RWPE2 (cell line): ENCODE data around the gene NUDT2.
"Not testable (repeated sequence)": the region's sequence is repeated elsewhere in the genome, so short reads cannot be mapped to it uniquely, and the experiment has no call there.

Experiments used
- ATAC-seq: fragments of 200-7000 bp; cut with Tn5 transposase; 3 replicates; pipeline ENCODE4 v1.9.1; 2021; ENCODE audit warnings: low read depth
- DNase-seq: peaks from one replicate; pipeline ENCODE4 v3.0.0-alpha.2; 2020; ENCODE audit warnings: low spot score
- H3K27ac ChIP-seq: fragments of 450-650 bp; 2 replicates; pipeline ENCODE4 v1.5.1; 2017; ENCODE audit warnings: mild to moderate bottlenecking; ENCODE audit not compliant: poor library complexity, severe bottlenecking
- H3K27me3 ChIP-seq: fragments of 250-450 bp; sonication (Bioruptor Pico); 2 replicates; pipeline ENCODE4 v1.5.1; 2021; ENCODE audit warnings: mild to moderate bottlenecking, moderate library complexity; ENCODE audit not compliant: insufficient read depth, poor library complexity, severe bottlenecking
- H3K36me3 ChIP-seq: fragments of 250-450 bp; sonication (Bioruptor Pico); 2 replicates; pipeline ENCODE4 v1.5.1; 2020; ENCODE audit warnings: low read depth, mild to moderate bottlenecking, moderate library complexity
- H3K4me1 ChIP-seq: fragments of 250-450 bp; sonication (Bioruptor Pico); 2 replicates; pipeline ENCODE4 v1.5.1; 2021; ENCODE audit warnings: mild to moderate bottlenecking, moderate library complexity; ENCODE audit not compliant: insufficient read depth, poor library complexity, severe bottlenecking
- H3K4me3 ChIP-seq: fragments of 250-450 bp; sonication (Bioruptor Pico); 2 replicates; pipeline ENCODE4 v1.5.1; 2021; ENCODE audit warnings: mild to moderate bottlenecking, moderate library complexity; ENCODE audit not compliant: severe bottlenecking
- H3K9me3 ChIP-seq: fragments of 250-450 bp; sonication (Bioruptor Pico); 2 replicates; pipeline ENCODE4 v1.5.1; 2021; ENCODE audit warnings: mild to moderate bottlenecking, moderate library complexity; ENCODE audit not compliant: severe bottlenecking
- CTCF ChIP-seq: fragments of 450-650 bp; IDR thresholded peaks from one replicate; pipeline ENCODE4 v1.5.1; 2017; ENCODE audit warnings: mild to moderate bottlenecking, moderate library complexity; ENCODE audit not compliant: poor library complexity, severe bottlenecking

Gene NUDT2

GRCh38 chr9:34349324-34349723, 20.0 kb downstream of the NUDT2 start:
- 0 out of 2 replicates have a peak, but pooled peaks cover under 1% of the 10 kb centered on the region for H3K36me3 ChIP-seq
- ATAC-seq (no peak), DNase-seq (no peak)
- no peaks in the 10 kb centered on the region for H3K9me3 ChIP-seq
- no peaks in the 10 kb centered on the region for H3K4me1 ChIP-seq
- H3K27ac ChIP-seq = no peak overlapping the region
- no peak for TF ChIP-seq CTCF
- H3K27me3 ChIP-seq = no peaks in the 10 kb centered on the region
- no peak overlapping the region for H3K4me3 ChIP-seq

- H3K9me3 ChIP-seq, H3K27ac ChIP-seq, H3K27me3 ChIP-seq, DNase-seq, H3K4me3 ChIP-seq, H3K36me3 ChIP-seq, H3K4me1 ChIP-seq, ATAC-seq: not testable (repeated sequence)
Measured at GRCh38 chr9:34352122-34352652, 22.8 kb downstream of the NUDT2 start.

GRCh38 chr9:34352957-34353356, 23.6 kb downstream of the NUDT2 start:
- H3K9me3 ChIP-seq, H3K4me3 ChIP-seq, DNase-seq: not testable (repeated sequence)

GRCh38 chr9:34362614-34363214, 33.3 kb downstream of the NUDT2 start:
- Histone ChIP-seq H3K4me1 (no peaks in the 10 kb centered on the region), H3K36me3 (no peaks in the 10 kb centered on the region), H3K27me3 (no peaks in the 10 kb centered on the region), H3K27ac (no peak overlapping the region), H3K9me3 (no peaks in the 10 kb centered on the region), H3K4me3 (no peak overlapping the region)
- DNase-seq (no peak), ATAC-seq (no peak)
- no peak for TF ChIP-seq CTCF

More at GRCh38 chr9:34352957-34353356, 23.6 kb downstream of the NUDT2 start:
- H3K36me3 ChIP-seq, ATAC-seq, H3K27ac ChIP-seq, H3K27me3 ChIP-seq, H3K4me1 ChIP-seq: not testable (repeated sequence)

- no peak for ATAC-seq
- H3K36me3 ChIP-seq = 0 out of 2 replicates have a peak, but pooled peaks cover 3% of the 10 kb centered on the region
- no peak for DNase-seq
- no peak overlapping the region for H3K4me3 ChIP-seq
- H3K27me3 ChIP-seq = no peaks in the 10 kb centered on the region
- no peak for TF ChIP-seq CTCF
- H3K27ac ChIP-seq = no peak overlapping the region
- H3K9me3 ChIP-seq = no peaks in the 10 kb centered on the region
- H3K4me1 ChIP-seq = no peaks in the 10 kb centered on the region
Measured at GRCh38 chr9:34363619-34364351, 34.4 kb downstream of the NUDT2 start.
